Ramos (cell line): ENCODE results near the gene SOX15.

Experiments
- in situ Hi-C: fragments of 300-500 bp; cut with MboI; formaldehyde crosslinking; loops from one replicate; pipeline ENCODE4 v1.14.3; 2022; ENCODE audit warnings: low sequenced_read_pairs; ENCODE audit not compliant: unreplicated experiment

The SOX15 gene

GRCh38 chr17:7559320-7560171 is 30.3 kb downstream of the SOX15 start:
- in situ Hi-C loops = no loop called here

- in situ Hi-C loops = no loop called here
These were observed 31.2 kb downstream of the SOX15 start, which contains the start of gene TNFSF13 for GRCh38 chr17:7558544-7559319. Gene TNFSF13, plus strand, starts transcription at chr17:7558750. Its CDS starts 290 bp downstream, at chr17:7559040.

GRCh38 chr17:7557775-7558543 is 31.9 kb downstream of the SOX15 start:
- in situ Hi-C loops = no loop called here

GRCh38 chr17:7557147-7557764 is 32.6 kb downstream of the SOX15 start:
- in situ Hi-C loops = no loop called here

DNA sequence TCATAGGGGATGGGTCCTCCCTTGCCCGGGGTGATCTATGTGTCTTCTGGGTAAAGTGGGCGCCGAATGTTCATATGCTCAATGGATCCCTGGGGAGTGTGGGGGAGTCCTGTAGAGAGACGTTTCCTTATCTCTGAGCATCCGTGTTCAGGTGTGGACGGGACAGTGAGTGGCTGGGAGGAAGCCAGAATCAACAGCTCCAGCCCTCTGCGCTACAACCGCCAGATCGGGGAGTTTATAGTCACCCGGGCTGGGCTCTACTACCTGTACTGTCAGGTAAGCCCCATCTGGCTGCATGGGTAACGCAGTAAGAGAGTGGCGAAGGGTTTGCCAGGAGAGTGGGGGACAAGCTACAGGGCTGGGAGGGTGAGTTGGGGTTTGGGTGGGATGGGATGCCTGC is 33.3 kb downstream of the SOX15 start:
- in situ Hi-C loops = no loop called here

GRCh38 chr17:7555320-7555948 is 34.5 kb downstream of the SOX15 start:
- in situ Hi-C loops = no loop called here

DNA sequence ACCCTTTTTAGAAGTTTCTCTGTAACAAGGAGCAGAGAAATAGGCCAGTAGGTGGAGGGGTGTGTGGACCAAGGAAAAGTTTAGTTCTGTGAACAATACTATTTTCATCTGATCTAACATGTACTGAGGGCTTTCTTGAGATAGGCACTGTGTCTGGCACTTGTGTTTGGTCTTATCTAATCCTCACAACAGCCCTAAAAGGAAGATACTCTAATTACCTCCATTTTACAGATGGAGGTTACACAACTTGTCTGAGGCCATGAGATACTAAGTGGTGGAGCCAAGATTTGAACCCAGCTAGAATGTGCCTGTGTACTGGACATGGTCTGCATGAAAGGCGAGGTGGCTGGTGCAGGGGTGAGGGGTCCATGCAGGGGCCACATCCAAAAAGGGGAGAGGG is 36.5 kb downstream of the SOX15 start:
- in situ Hi-C loops = no loop called here

DNA sequence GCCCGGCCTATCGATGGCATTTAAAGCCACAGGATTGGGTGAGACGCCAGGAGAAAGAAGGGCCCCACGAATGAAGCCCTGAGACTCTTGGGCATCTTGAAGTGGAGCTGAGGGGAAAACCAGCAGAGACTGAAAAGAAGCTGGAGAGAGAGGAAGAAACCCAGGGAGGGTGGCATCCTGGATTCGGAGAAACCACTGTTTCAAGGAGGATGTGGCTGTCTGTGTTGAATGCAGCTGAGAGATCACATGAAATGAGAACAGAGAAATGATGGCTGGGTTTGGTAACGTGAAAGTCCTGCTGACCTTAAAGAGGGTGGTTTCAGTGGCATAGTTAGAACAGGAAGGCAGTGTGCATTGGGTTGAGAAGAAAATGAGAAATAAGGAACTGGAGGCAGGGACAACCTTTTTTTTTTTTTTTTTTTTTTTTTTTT is 37.3 kb downstream of the SOX15 start:
- in situ Hi-C loops = no loop called here

- in situ Hi-C loops = no loop called here
These were observed 38.5 kb downstream of the SOX15 start for GRCh38 chr17:7551396-7551795.

- in situ Hi-C loops = no loop called here
These were observed 39.5 kb downstream of the SOX15 start for GRCh38 chr17:7550344-7550743.

GRCh38 chr17:7549401-7550055 is 40.4 kb downstream of the SOX15 start:
- in situ Hi-C loops = no loop called here

GRCh38 chr17:7548585-7549400 is 41.1 kb downstream of the SOX15 start, which contains the start of gene TNFSF12:
Gene TNFSF12, plus strand, starts transcription at chr17:7549058. Its CDS starts 96 bp downstream, at chr17:7549154.
- in situ Hi-C loops = no loop called here

DNA sequence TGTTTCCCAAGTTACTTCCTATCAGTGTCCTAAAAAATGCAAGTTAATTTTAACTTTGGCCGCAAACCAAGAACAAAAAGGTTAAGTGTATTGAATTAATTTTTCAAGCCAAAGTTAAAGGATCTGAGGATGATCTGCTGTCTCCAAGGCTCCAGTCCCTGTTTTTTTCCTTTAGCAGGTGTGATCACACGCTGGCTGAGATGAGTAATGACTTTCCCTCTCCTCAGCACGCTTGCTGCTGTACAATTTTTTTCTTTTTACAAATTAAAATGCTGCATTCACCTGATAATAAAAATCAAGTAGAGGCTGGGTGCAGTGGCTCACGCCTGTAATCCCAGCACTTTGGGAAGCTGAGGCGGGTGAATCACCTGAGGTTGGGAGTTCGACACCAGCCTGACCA is 45.0 kb downstream of the SOX15 start:
- in situ Hi-C loops = no loop called here

DNA sequence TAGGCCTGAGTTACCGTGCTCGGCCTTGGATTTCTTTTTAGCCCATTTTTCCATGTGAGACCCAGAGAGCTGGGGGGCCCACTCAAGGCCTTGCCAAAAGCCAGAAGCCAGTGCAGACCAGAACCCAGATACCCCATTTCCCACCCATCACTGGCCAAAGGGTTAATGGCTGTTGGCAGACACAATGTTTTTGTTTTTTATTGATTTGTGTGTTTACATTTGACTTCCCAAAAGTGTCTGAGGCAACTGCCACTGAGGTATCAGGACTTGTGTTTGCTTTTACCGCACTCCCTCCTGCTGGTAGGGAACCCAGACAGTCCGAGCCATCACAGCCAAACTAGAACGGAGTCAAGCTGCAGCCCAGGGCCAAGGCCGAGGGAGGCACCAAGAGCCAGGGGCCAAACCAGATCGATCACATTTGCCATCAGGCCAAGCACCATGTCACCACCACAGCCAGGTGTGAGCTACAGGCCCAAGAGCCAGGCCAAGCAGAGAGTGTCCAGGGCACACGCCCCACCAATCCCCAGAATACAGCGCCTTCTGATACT is 48.7 kb downstream of the SOX15 start:
- in situ Hi-C loops = no loop called here

DNA sequence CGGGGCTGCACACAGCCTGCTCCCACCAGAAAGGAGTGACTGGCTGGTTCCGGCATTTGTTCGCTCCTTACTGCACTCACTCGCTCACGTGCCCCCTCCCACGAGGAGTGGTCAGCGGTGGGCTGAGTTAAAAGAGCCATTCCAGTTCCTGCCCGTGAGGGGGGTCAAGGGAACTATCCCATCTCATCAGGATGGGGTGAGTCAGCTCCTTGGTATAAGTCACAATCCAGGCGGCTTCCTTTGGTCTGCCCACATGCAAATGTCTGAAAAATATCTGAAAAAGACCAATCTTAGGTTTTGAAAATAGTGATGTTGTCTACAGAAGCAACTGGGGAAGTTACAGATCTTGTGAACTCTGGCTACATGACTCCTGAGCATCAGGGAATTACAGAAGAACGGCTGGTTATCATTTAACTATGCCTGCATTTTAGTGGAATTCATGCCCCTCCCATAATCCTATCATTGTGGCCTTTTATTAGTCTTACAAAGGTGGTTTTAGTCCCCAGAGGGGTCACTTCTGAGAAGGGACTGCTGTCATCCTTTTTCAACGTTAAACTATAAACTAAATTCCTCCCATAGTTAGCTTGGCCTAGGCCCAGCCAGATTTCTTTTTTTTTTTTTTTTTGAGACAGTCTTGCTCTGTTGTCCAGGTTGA is 50.9 kb downstream of the SOX15 start:
- in situ Hi-C loops = no loop called here
